HG03175 (cell line): ENCODE results near the gene TSPAN19.
A peak's percentile ranks its signal among the peaks of the same experiment; 100 is the strongest.
"Not testable (repeated sequence)": the region's sequence is repeated elsewhere in the genome, so short reads cannot be mapped to it uniquely, and the experiment has no call there.

Experiments used
- ATAC-seq: cut with Tn5 transposase; IDR thresholded peaks from one replicate; pipeline ENCODE4 v1.9.1; 2021; ENCODE audit warnings: mild to moderate bottlenecking, moderate library complexity; ENCODE audit not compliant: unreplicated experiment

The TSPAN19 gene

DNA sequence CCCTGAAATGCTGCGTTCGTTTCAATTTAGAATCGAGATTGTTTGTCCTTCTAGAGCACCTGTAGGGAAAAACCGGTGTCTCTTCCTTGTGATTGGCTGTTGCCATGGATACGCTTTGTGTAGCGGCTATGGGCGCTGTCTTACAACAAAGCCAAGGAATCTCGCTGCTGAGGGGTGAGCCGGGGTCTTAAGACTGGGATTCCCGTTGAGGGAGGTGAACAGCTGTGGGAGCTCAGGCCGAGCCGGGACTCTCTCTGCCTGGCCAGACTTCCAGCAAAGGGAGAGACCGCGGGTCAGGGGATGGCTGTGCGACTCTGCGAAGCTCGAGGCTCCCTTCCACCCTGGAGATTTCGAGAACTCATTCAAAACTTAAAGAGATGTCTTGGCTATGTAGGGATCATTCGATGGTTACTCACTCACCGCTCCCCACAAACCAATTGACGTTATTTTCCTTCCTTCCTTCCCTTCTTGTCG lies at the start of gene TSPAN19, which contains the start of gene LRRIQ1:
TSPAN19 (minus strand) TSS at position 44 of the 474 bp plus-strand sequence. CDS start 6,331 bp downstream, outside the sequence.
LRRIQ1 (plus strand) TSS at position 118 of the 474 bp plus-strand sequence. CDS start 1,826 bp downstream, outside the sequence.
- peak; percentile 90 for ATAC-seq

DNA sequence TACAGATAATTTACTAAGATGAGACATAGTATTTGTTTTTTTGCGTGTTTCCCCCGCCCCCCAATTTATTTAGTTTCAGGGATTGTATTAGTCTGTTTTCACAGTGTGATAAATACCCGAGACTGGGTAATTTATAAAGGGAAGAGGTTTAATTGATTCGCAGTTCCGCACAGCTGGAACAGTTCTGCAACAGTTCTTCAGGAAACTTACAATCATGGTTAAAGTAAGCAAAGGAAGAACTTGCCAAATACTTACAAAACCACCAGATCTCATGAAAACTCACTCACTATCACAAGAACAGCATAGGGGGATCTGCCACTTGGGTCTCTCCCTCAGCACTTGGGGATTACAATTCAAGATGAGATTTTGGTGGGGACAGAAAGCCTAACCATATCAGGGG lies 49.0 kb upstream of the TSPAN19 start:
- no peak for ATAC-seq

DNA sequence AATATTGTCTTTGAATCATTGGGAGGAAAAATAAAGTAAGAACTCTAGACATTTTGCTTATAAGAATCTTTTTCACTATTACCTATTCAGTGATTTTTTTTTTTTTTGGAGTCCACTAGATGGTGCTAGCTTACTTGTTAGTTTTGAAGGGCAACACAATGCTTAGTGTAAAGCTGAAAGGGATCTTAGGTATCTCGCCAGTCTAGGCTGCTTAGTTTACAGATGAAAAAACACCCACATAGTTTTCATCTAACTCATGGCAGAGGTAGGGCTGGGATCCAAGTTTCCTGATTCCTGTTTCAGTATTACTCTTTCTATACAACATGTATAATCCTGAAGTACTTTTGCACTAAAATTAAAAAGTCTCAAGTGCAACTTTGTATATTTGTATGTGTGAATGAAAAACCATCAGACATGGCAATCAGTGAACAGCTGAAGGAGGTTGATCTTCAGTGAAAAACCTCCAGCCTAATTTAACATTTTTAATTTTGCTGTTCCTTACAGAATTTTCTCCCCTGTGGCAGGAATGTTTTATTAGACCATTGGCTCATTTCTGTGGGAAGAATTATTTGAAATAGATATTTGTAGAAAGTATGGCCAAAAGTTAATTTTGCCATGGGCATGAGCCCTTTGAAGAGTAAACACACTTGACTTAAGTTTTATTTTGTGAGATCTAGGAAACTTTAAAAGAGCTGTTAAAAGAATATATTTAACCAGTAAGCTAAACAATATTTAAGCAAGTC lies 40.8 kb upstream of the TSPAN19 start:
- ATAC-seq = peak; percentile 76

DNA sequence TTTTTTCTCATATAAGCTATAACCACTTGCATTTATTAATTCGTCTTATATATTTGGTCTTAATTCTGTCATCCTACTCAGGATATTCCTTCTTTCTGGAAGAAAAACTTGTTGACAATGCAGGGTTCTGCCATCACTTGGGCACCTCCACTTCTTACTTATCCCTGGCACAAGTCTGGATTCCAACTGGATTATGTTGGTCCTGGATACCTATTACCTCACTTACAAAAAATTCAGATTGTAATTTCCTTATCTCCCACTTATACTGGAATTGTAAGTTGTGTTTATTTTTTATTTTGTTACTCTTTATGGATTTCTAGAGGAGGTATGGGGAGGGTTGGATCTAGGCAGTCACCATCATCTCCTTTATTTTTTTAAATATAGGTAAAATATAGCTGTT lies 36.7 kb upstream of the TSPAN19 start:
- no peak for ATAC-seq

DNA sequence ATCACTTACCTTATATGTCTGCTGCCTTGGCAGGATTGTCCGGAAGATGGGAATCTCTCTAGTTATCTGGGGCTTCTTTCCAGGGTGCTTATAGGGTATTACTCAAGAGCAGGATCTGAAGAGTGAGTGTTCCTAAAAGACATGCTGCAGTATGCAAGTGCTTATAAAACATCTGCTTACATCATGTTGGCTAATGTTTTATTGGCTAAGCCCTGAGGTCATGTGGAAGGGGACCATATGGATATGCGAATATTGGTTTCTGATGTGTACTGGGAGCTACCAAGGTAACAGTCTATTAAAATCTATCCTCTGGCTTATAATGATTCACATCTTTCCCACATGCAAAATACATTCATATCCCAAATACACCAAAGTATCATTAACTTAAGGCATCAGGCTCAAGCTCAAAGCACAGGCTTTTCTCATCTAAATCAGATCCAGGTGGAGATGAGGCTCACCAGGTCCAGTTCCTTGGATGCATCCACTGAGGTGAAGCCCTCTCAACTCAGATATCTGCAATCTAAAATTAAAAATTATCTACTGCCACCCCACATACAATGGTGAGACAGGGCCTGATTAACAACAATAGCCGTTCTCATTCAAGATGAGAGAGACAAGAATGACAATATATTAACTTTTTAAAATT lies 29.9 kb upstream of the TSPAN19 start:
- ATAC-seq = no peak

DNA sequence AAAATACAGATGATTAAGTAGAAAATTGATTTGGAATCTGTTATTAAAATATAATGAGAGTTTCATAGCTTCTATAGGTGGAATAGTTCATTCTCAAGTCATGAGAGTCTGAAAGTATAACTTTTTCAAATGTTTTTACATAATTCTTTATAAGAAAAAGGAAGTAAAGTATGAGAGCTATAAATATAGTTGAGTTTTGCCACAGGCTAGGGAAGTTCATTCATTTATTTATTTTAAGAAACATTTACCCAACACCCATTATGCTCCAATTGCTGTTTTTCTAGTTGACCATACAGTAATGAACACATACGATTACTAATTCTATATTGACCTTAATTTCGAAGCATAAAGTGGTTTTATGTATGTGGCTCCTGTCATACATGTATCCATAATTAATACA lies 24.8 kb upstream of the TSPAN19 start:
- ATAC-seq = no peak

DNA sequence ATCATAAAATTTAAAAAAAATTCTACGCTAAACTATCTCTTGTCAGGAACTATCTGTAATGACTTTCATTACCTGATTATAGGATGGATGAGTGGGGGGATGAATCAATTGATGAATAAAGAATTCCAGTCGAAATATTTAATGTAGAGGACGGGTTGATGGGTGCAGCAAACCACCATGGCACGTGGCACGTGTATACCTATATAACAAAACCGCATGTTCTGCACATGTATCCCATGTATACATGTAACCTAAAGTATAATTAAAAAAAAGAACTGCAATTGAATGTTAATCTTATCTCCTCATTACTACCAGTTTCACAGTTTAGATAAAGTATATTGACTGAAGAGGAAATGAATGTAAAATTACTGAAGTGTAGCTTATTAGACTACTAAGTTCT lies 23.5 kb upstream of the TSPAN19 start:
- no peak for ATAC-seq

DNA sequence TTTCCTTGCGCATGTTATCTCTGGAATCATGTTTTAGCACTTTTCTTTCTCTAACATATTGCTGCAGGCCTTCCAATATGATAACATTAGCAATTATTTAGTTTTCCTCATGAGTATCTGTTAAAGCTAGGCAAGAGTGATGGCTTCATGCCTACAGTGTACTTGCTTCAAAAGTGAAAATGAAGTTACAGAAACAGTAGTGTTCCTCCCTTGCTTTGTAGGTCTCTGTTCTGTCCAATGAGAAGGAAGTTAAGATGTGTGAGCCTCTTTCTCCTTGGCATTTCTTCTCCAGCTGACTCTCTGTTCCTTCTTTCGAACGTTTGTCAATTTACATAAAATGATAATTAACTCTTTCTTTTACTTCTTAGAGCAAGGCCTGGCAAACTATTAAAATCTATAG lies 22.3 kb upstream of the TSPAN19 start:
- no peak for ATAC-seq

- ATAC-seq = peak; percentile 88
These were observed 21.4 kb upstream of the TSPAN19 start for GRCh38 chr12:85057370-85057963.

DNA sequence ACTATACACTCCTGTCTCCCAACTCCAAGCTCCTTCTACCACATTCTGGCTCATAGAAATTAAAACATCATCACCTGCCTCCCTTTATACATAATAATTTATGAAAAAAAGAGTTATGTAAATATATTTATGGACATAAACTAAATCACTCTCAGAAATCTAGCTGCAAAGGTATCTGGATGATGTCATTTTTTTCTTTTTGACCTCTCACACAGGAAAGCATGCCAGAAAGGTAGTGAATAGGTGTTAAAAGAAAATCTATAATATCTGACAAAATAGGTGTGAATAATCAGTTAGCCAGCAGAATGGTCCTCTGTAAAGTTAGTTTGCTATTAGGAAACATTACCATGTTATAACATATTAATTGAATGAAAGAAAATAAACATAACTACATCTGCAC lies 7.8 kb upstream of the TSPAN19 start:
- ATAC-seq = no peak

DNA sequence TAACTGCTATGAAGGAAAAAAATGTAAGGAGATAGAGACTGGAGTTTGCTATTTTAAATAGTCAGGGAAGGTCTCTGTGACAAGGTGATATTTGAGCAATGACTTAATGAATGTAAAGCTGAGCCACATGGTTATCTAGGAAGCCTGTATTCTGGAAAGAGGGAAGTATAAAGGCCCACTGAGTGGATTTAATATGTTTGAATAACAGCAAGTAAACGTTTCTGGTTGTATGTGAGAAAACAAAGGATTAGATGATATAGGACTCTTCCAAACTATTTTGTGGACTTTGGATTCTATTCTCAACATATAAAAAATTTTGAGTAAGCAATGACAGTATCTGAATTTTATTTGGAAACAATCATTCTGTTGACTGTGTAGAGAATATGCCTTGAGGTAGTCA lies 5.3 kb upstream of the TSPAN19 start:
- no peak for ATAC-seq

- peak; percentile 42 for ATAC-seq
These were observed 656 bp upstream of the TSPAN19 start for GRCh38 chr12:85036733-85037132.

DNA sequence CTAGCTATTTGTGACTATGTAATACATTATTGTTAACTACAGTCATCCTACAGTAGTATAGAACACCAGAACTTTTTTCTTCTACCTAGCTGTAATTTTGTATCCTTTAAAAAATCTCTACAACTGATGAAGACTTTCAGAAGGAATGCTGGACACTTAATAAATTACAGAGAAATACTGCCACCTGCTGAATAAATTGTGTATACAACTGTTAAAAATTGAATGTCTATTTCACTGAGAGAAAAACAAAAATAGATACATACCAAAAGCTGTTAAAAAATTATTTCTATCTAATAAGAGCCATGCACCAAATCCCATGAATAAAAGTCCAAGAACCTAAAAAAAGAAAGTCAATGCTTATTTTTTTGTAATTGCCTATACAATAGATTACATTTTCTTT lies 6.6 kb downstream of the TSPAN19 start:
- peak; percentile 53 for ATAC-seq

GRCh38 chr12:85018098-85018497 lies 18.0 kb downstream of the TSPAN19 start:
- no peak for ATAC-seq

DNA sequence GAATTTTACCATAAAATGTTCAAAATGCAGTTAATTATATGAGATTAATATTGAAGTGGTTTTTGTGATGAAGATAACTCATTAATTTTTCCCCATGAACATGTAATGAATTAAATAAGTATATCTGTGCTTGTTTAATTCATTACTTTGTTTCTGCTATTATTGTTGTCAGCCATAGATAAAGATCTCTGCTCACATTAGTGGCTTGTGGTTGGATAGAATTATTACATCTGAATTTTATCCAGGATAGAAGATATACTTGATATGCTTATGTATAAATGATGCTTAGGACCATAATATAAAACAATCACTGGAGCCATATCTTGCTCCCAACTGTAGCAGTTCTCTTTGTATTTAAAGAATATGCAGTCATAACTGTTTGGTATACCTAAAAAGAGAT lies 18.5 kb downstream of the TSPAN19 start:
- no peak for ATAC-seq

- ATAC-seq = no peak
These were observed 18.9 kb downstream of the TSPAN19 start for GRCh38 chr12:85017133-85017532.

DNA sequence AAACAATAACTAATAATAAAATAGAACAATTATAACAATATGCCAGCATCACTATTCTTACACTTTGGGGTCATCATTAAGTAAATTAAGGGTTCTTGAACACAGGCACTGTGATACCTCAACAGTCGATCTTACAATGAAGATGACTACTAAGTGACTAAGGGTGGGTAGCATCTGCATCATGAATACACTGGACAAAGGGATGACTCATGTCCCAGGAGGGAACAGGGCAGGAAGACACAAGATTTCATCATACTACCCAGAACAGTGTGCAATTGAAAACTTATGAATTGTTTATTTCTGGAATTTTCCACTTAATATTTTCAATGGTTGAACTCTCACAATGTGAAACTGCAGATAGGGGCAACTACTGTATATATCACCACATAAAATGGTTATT lies 19.7 kb downstream of the TSPAN19 start:
- no peak for ATAC-seq

DNA sequence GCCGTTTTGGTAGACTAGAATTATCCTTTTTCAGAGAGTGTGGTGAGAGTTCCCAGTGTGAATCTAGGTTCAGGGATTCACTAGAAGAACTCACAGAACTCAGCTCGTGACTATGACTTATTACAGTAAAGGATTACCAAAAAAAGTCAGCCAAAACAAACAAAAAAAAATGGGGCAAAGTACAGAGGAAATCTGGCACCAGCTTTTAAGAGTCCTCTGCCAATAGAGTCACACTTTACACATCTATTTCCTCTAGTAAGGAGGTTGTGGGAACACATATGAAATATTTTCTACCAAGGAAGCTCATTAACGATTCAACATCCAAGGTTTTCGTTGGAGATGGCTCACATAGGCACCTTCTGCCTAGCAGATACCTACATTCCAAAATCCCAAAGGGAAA lies 28.2 kb downstream of the TSPAN19 start:
- ATAC-seq = no peak

DNA sequence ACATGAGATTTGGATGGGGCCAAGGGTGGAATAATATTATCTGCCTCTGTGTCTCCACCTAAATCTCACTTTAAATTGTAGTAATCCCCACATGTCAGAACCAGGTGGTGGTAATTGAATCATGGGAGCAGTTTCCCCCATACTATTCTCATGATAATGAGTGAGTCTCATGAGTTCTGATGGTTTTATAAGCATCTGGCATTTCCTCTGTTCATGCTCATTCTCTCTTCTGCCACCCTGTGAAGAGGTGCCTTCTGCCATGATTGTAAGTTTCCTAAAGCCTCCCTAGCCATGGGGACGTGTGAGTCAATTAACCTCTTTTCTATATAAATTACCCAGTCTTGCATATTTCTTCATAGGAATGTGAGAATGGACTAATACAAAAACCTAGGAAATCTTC lies 29.9 kb downstream of the TSPAN19 start:
- no peak for ATAC-seq

DNA sequence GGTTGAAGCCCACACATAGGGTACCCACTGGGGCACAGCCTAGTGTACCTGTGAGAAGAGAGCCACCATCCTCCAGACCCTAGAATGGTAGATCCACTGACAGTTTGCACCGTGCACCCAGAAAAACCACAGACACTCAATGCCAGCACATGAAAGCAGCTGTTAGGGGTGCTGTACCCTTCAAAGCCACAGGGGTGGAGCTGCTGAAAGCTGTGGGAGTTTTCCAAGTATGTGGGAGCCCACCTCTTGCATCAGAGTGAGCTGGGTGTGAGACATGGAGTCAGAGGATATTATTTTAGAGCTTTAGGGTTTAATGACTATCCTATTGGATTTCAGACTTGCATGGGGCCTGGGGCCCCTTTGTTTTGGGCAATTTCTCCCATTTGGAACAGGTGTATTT lies 30.5 kb downstream of the TSPAN19 start:
- ATAC-seq = no peak

- not testable (repeated sequence) for ATAC-seq
These were observed 31.0 kb downstream of the TSPAN19 start for GRCh38 chr12:85005047-85005446.

DNA sequence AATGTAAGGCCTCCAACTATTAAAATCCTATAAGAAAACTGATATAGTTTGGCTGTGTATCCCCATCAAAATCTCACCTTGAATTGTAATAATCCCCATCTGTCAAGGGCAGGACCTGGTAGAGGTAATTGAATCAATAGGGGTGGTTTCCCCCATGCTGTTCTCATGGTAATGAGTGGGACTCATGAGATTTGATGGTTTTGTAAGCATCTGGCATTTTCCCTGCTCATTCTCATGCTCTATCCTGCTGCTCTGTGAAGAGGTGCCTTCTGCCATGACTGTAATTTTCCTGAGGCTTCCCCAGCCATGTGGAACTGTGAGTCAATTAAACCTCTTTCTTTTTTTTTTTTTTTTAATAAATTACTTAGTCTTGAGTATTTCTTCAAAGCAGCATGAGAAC lies 31.9 kb downstream of the TSPAN19 start:
- no peak for ATAC-seq
